ENCODE data around the gene SUFU.

Gene SUFU

GRCh38 chr10:102550636-102551210, 47.0 kb downstream of the SUFU start:
- no peak for DNase-seq (ENCODE audit: low spot score)

- no peak for DNase-seq (ENCODE audit: low spot score)
These were observed 48.8 kb downstream of the SUFU start for GRCh38 chr10:102552533-102552932.

GRCh38 chr10:102553771-102554170, 50.0 kb downstream of the SUFU start:
- DNase-seq (ENCODE audit: low spot score): no peak

- no peak for DNase-seq (ENCODE audit: low spot score)
These were observed 50.8 kb downstream of the SUFU start for GRCh38 chr10:102554531-102554930.

GRCh38 chr10:102555781-102556328, 52.1 kb downstream of the SUFU start:
- DNase-seq (ENCODE audit: low spot score): no peak

- DNase-seq (ENCODE audit: low spot score): no peak
These were observed 53.8 kb downstream of the SUFU start for GRCh38 chr10:102557569-102557968.

GRCh38 chr10:102559764-102560163, 56.0 kb downstream of the SUFU start:
- no peak for DNase-seq (ENCODE audit: low spot score)

GRCh38 chr10:102564209-102564834, 60.5 kb downstream of the SUFU start:
- no peak for DNase-seq (ENCODE audit: low spot score)

GRCh38 chr10:102565793-102566192, 62.0 kb downstream of the SUFU start:
- no peak for DNase-seq (ENCODE audit: low spot score)

- DNase-seq (ENCODE audit: low spot score): no peak
These were observed 75.0 kb downstream of the SUFU start for GRCh38 chr10:102578782-102579181.

GRCh38 chr10:102579328-102579727, 75.6 kb downstream of the SUFU start:
- no peak for DNase-seq (ENCODE audit: low spot score)

GRCh38 chr10:102580230-102580629, 76.5 kb downstream of the SUFU start:
- DNase-seq (ENCODE audit: low spot score): no peak

GRCh38 chr10:102581401-102581800, 77.6 kb downstream of the SUFU start:
- no peak for DNase-seq (ENCODE audit: low spot score)

GRCh38 chr10:102581981-102582580, 78.3 kb downstream of the SUFU start:
- DNase-seq (ENCODE audit: low spot score): no peak

GRCh38 chr10:102583435-102584417, 80.0 kb downstream of the SUFU start:
- peak; percentile 89 for DNase-seq (ENCODE audit: low spot score)

GRCh38 chr10:102585026-102585425, 81.3 kb downstream of the SUFU start:
- DNase-seq (ENCODE audit: low spot score): no peak

- no peak for DNase-seq (ENCODE audit: low spot score)
These were observed 83.1 kb downstream of the SUFU start for GRCh38 chr10:102586858-102587257.

GRCh38 chr10:102588875-102589274, 85.1 kb downstream of the SUFU start:
- no peak for DNase-seq (ENCODE audit: low spot score)

GRCh38 chr10:102593074-102593803, 89.5 kb downstream of the SUFU start:
- no peak for DNase-seq (ENCODE audit: low spot score)

GRCh38 chr10:102593804-102594079, 90.0 kb downstream of the SUFU start:
- DNase-seq (ENCODE audit: low spot score): no peak

- no peak for DNase-seq (ENCODE audit: low spot score)
These were observed 91.5 kb downstream of the SUFU start for GRCh38 chr10:102595293-102595692.

GRCh38 chr10:102595897-102596296, 92.1 kb downstream of the SUFU start:
- no peak for DNase-seq (ENCODE audit: low spot score)

Measured in globus pallidus (tissue), 1 donor.